T follicular helper cell (primary cell): Measurements from ENCODE around the gene MN1.
"Not testable (repeated sequence)": the region's sequence is repeated elsewhere in the genome, so short reads cannot be mapped to it uniquely, and the experiment has no call there.

Experiments
- DNase-seq: peaks from one replicate; pipeline ENCODE4 v3.0.0-alpha.2; 2020; ENCODE audit warnings: low read depth

MN1 gene

GRCh38 chr22:27761665-27762064 lies 39.9 kb downstream of the MN1 start:
- no peak for DNase-seq

- no peak for DNase-seq
Observed at GRCh38 chr22:27761000-27761399, 40.6 kb downstream of the MN1 start.

DNA sequence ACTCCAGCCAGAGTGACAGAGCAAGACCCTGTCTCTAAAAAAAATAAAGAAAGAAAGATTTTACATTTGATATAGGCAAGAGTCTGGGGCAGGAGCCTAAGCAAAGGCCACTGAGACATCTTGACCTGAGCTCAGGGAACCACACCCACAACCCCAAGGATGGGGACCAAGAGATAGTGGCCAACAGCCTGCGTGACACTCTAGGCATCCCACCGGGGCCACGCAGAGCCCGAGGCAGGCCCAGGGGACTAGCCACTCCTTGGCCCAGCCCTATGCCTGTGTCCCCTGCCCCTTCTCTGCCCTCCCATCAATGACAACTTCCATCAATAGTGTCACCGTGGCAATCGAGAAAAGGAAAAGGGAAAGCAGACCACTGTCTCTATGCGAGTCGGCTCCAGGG lies 41.1 kb downstream of the MN1 start:
- no peak for DNase-seq

DNA sequence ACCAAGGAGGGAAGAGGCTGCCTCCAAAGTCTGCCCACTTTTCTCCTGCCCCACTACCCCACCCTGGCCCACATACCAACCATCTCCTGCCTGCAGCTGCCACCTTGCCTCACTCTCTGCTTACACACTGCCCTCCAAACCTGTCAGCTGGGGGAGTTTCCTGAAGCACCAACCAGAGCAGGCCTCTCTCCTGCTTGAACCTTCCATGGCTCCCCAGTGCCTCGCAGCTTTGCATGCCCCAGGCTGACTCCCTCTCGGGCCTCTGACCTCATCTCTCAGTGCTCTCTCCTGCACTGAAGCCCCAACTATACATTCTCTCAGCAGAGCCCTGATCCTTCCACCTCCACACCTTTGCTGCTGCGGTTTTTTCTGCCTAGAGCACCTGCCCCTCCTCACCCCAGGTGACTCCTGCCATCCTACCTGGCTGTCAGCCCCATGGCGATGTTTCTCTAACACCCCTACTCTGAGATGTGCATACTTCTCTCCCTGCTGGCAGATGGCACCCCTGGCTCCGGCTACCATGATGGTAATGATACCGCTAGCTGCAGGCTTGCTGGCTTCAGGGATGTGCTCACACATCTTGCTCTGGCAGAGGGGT lies 43.5 kb downstream of the MN1 start:
- DNase-seq, result no peak

- no peak for DNase-seq
Observed at GRCh38 chr22:27756212-27756660, 45.3 kb downstream of the MN1 start.

DNA sequence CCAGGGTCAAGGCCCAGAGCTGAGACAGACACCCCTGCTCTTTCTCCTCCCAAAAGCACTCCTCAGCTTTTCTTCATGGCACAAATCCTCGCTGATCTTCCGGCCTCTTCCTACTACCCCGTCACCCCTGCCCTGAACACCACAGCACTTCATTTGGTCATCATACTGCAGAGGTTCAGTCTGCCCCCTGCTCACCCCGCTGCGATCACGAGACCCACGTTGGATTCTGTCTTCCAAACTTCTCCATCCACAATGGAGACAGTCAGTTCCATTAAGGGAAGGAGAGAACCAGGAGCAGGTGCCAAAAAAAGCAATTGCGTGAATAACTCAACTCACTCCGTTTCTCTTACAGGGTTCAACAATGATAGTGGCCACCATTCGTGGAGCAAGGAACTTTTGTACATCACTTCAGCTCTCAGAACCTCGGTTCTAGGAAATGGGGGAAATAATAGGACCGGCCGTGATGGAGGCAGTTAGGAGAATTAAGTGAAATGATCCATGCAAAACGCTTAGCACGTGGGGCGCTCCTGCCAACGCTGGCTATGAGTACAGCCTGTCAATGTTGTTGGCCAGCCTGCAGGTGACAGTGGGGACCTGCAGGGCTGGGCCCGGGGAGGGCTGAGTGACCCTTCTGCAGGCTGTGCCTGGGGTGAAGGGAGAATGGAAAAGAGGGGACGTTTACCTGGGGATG lies 45.9 kb downstream of the MN1 start:
- DNase-seq, result no peak

- DNase-seq, result no peak
Observed at GRCh38 chr22:27754888-27755480, 46.6 kb downstream of the MN1 start.

- no peak for DNase-seq
Observed at GRCh38 chr22:27754247-27754887, 47.2 kb downstream of the MN1 start.

DNA sequence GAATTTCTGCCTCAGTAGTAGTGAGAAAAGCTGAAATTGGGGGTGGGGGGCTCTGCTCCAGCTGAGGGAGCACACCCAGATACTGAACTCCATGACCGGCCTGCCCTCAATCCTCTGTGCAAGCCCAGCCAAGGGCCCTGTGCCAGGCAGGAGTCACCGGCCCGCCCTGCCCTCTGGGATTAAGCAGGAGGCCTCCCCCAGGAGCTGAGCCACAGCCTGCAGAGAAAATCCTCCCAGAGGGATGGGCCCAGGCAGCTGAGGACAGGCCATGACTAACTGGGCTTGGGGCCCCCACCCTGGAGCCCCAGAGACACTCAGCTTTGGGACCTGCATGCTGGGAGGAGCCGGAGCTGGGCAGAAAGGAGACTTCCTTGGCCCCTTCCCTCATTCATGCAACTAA lies 48.8 kb downstream of the MN1 start:
- DNase-seq, result no peak

GRCh38 chr22:27752141-27752540 lies 49.4 kb downstream of the MN1 start:
- no peak for DNase-seq

- no peak for DNase-seq
Observed at GRCh38 chr22:27751277-27752070, 50.1 kb downstream of the MN1 start.

GRCh38 chr22:27750584-27751265 lies 50.8 kb downstream of the MN1 start:
- DNase-seq, result no peak

DNA sequence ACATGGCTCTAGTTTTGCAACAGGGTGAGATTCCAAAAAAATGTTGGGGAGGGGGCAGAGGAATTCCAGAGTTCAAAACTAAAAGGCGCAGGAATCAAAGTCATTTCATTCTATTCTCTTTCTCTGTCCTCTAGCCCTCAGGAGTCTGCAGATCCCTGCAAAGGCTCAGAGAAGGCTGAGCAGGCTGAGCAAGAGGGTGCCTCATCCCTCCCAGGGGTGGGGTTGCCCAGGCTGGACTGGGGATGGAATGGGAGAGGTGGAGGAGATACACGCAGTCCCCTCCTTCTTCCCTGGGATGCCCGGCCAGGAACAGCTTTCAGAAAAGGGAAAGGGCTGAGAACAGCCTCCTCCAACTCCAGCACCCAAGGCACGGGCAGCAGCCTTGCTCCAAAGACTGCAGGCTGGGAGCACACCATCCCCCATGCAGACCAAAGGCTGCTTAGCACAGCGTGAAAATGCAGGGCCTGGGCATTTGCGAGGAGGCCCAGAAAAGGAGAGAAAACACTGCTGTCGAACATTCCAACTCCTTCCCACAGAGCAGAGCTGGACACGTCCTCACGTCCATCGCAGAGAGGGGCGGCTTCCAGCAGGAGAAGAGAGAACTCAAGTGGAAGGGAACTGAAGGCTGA lies 51.8 kb downstream of the MN1 start:
- DNase-seq, result no peak

DNA sequence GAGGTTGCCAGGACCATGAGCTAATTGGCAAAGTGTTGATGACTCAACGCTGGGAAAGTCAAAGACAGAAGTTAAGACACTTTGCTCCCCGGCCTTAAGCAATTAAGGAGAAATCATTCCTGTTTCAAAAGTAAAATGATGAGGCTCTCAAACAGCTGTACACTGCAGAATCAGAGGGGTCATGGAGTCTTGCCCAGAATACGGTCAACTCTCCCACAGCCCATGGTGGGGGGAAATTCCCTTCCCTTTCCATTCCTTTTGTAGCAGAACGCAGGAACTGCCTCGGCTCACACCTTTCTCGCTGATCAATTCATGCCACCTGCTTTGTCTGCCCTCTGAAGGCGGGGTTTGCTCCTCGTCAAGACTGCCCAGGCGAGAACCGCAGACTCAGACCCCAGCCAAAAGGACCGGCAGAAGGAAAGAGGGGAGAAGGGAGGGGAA lies 52.8 kb downstream of the MN1 start:
- DNase-seq, result no peak

- DNase-seq, result no peak
Observed at GRCh38 chr22:27748349-27748748, 53.2 kb downstream of the MN1 start.

DNA sequence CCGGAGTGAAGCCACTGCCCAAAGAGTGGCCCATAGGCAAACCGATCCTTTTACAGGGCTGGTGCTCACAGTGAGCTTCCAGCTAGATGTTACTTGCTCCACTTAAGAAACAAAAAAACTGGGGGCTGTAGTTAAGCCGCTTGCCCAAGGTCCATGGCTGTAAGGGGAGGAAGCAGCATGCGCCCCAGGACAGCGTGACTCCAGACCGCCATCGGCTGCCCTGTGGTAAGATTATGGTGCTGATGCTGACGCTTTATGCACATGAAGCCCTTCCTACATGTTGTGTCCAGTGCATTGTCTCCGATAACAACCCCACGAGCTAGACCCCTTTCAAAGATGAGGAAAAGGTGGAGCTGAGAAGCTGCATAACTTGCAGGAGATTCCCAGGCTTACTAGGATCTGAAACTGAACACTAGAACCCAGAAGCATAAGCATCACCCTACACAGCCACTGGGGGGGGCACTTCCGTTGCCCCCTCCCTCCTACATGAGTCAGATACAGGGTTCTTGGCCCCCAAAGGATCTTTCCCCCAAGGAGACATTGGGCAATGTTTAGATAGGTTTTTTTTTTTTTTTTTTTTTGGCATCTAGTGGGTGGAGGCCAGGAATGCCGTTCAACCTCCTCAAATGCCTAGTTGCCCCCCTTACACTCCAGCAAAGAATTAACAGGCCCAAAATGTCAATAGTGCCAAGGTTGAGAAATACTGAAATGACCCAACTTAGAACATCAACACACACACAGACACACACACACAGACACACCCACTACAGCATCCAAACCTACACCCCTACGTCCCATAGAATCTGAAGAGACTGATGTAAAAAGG lies 53.9 kb downstream of the MN1 start:
- DNase-seq, result no peak

- no peak for DNase-seq
Observed at GRCh38 chr22:27746918-27747317, 54.6 kb downstream of the MN1 start.

GRCh38 chr22:27745809-27746208 lies 55.7 kb downstream of the MN1 start:
- DNase-seq, result no peak

- DNase-seq, result no peak
Observed at GRCh38 chr22:27745154-27745553, 56.4 kb downstream of the MN1 start.

DNA sequence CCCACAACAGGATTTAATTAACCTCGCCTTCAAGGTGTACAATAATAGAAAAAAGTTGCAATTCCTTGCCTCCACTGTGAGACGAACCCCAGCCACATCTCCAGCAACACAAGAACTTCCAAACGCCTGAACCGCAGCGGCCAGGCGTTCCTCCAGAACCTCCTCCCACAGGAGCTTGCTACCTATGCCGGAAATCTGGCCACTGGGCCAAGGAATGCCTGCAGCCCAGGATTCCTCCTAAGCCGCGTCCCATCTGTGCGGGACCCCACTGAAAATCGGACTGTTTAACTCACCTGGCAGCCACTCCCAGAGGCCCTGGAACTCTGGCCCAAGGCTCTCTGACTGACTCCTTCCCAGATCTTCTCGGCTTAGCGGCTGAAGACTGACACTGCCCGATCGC lies 57.5 kb downstream of the MN1 start:
- DNase-seq, result not testable (repeated sequence)
